OCI-LY1 (cell line): ENCODE results near the gene DCT.

Source experiments
- H2AFZ ChIP-seq: fragments of 200-600 bp; sonication (generic), shearing (Covaris generic); 2 replicates; pipeline ENCODE4 v1.6.0; 2014; ENCODE audit warnings: antibody characterized with exemption, mild to moderate bottlenecking, low read length
- H3F3A ChIP-seq: fragments of 200-600 bp; sonication (generic), shearing (Covaris generic); 2 replicates; pipeline ENCODE4 v1.6.0; 2014; ENCODE audit warnings: mild to moderate bottlenecking, antibody characterized with exemption, low read length, moderate library complexity; ENCODE audit not compliant: insufficient read depth
- H3K27ac ChIP-seq: fragments of 200-600 bp; sonication (generic); 2 replicates; pipeline ENCODE4 v1.5.1; 2014; ENCODE audit warnings: low read length, mixed run types, mild to moderate bottlenecking, low read depth; ENCODE audit not compliant: poor library complexity, severe bottlenecking
- H3K27me3 ChIP-seq: fragments of 200-600 bp; sonication (generic); 2 replicates; pipeline ENCODE4 v1.6.0; 2014; ENCODE audit warnings: antibody characterized with exemption, mild to moderate bottlenecking, low read length, moderate library complexity; ENCODE audit not compliant: insufficient read depth
- H3K36me3 ChIP-seq: fragments of 200-600 bp; sonication (generic); 2 replicates; pipeline ENCODE4 v1.6.1; 2014; ENCODE audit warnings: mild to moderate bottlenecking, antibody characterized with exemption, low read length, moderate library complexity, mixed read lengths; ENCODE audit not compliant: insufficient read depth
- H3K4me1 ChIP-seq: fragments of 200-600 bp; sonication (generic); 2 replicates; pipeline ENCODE4 v1.5.1; 2014; ENCODE audit warnings: mild to moderate bottlenecking, low read length, moderate library complexity; ENCODE audit not compliant: insufficient read depth, severe bottlenecking
- H3K4me2 ChIP-seq: fragments of 200-600 bp; sonication (generic), shearing (Covaris generic); 2 replicates; pipeline ENCODE4 v1.6.1; 2014; ENCODE audit warnings: low read length
- H3K4me3 ChIP-seq: fragments of 200-600 bp; sonication (generic); 2 replicates; pipeline ENCODE4 v1.5.1; 2014; ENCODE audit warnings: low read length, low read depth, mild to moderate bottlenecking, mixed read lengths; ENCODE audit not compliant: poor library complexity, severe bottlenecking
- H3K79me2 ChIP-seq: fragments of 200-600 bp; shearing (Covaris generic); 2 replicates; pipeline ENCODE4 v1.6.1; 2016; ENCODE audit warnings: mixed run types, low read length, mixed read lengths; ENCODE audit not compliant: insufficient read depth
- H3K9ac ChIP-seq: fragments of 200-600 bp; sonication (generic), shearing (Covaris generic); 2 replicates; pipeline ENCODE4 v1.6.1; 2014; ENCODE audit warnings: mild to moderate bottlenecking, low read length, mixed read lengths
- H3K9me2 ChIP-seq: fragments of 200-600 bp; sonication (generic), shearing (Covaris generic); 2 replicates; pipeline ENCODE4 v1.6.1; 2014; ENCODE audit warnings: low read depth, mild to moderate bottlenecking, low read length, mixed read lengths
- H3K9me3 ChIP-seq: fragments of 200-600 bp; shearing (Covaris generic); 2 replicates; pipeline ENCODE4 v1.6.1; 2014; ENCODE audit warnings: low read length, mixed read lengths
- H4K20me1 ChIP-seq: fragments of 200-600 bp; sonication (generic), shearing (Covaris generic); 2 replicates; pipeline ENCODE4 v1.6.0; 2016; ENCODE audit warnings: mild to moderate bottlenecking, low read length; ENCODE audit not compliant: insufficient read depth
- EZH2 ChIP-seq: fragments of 200-600 bp; sonication (generic), shearing (Covaris generic); IDR thresholded peaks from 2 replicates; pipeline ENCODE4 v1.8.0; 2017; ENCODE audit warnings: borderline replicate concordance, mixed run types, mild to moderate bottlenecking, antibody characterized with exemption, low read length, moderate library complexity, mixed read lengths
- TF ChIP-seq, protein P1 (sequence below): fragments of 200-600 bp; sonication (generic), shearing (Covaris generic); IDR thresholded peaks from 2 replicates; pipeline ENCODE4 v1.5.1; 2017; ENCODE audit warnings: mild to moderate bottlenecking, antibody characterized with exemption, low read length, moderate library complexity, mixed read lengths

DCT gene

GRCh38 chr13:94487043-94487442 is 7.6 kb upstream of the DCT start:
- no peaks in the 10 kb centered on the region for H3K27me3 ChIP-seq
- H2AFZ ChIP-seq: no peak overlapping the region
- no peaks in the 10 kb centered on the region for H3F3A ChIP-seq
- H3K4me1 ChIP-seq: no peaks in the 10 kb centered on the region
- H3K9me3 ChIP-seq: no peaks in the 10 kb centered on the region
- no peak overlapping the region for H3K9ac ChIP-seq
- TF ChIP-seq, protein P1, sequence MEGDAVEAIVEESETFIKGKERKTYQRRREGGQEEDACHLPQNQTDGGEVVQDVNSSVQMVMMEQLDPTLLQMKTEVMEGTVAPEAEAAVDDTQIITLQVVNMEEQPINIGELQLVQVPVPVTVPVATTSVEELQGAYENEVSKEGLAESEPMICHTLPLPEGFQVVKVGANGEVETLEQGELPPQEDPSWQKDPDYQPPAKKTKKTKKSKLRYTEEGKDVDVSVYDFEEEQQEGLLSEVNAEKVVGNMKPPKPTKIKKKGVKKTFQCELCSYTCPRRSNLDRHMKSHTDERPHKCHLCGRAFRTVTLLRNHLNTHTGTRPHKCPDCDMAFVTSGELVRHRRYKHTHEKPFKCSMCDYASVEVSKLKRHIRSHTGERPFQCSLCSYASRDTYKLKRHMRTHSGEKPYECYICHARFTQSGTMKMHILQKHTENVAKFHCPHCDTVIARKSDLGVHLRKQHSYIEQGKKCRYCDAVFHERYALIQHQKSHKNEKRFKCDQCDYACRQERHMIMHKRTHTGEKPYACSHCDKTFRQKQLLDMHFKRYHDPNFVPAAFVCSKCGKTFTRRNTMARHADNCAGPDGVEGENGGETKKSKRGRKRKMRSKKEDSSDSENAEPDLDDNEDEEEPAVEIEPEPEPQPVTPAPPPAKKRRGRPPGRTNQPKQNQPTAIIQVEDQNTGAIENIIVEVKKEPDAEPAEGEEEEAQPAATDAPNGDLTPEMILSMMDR: no peak
- TF ChIP-seq EZH2: no peak
- no peak overlapping the region for H3K4me3 ChIP-seq
- no peak overlapping the region for H3K4me2 ChIP-seq
- H3K79me2 ChIP-seq: no peaks in the 10 kb centered on the region
- no peak overlapping the region for H3K27ac ChIP-seq
- no peaks in the 10 kb centered on the region for H4K20me1 ChIP-seq
- no peaks in the 10 kb centered on the region for H3K36me3 ChIP-seq
- no peaks in the 10 kb centered on the region for H3K9me2 ChIP-seq

GRCh38 chr13:94483970-94484369 is 4.5 kb upstream of the DCT start:
- Histone ChIP-seq H3K36me3 (no peaks in the 10 kb centered on the region), H3K4me2 (no peak overlapping the region), H3K9me2 (no peaks in the 10 kb centered on the region), H3K27ac (no peak overlapping the region), H4K20me1 (no peaks in the 10 kb centered on the region), H3K27me3 (0 out of 2 replicates have a peak, but pooled peaks cover 10% of the 10 kb centered on the region), H3K9ac (no peak overlapping the region), H3K4me3 (no peak overlapping the region), H2AFZ (no peak overlapping the region), H3K79me2 (no peaks in the 10 kb centered on the region), H3K9me3 (no peaks in the 10 kb centered on the region), H3F3A (no peaks in the 10 kb centered on the region), H3K4me1 (no peaks in the 10 kb centered on the region)
- TF ChIP-seq EZH2: no peak
- TF ChIP-seq, protein P1: no peak

GRCh38 chr13:94481941-94482340 is 2.5 kb upstream of the DCT start:
- 0 out of 2 replicates have a peak, but pooled peaks cover 10% of the 10 kb centered on the region for H3K27me3 ChIP-seq

More at GRCh38 chr13:94481941-94482340, 2.5 kb upstream of the DCT start:
- Histone ChIP-seq H2AFZ (no peak overlapping the region), H3K4me3 (no peak overlapping the region), H3K27ac (no peak overlapping the region), H3K4me2 (no peak overlapping the region), H3F3A (no peaks in the 10 kb centered on the region), H3K9me3 (no peaks in the 10 kb centered on the region), H3K9me2 (no peaks in the 10 kb centered on the region), H3K36me3 (no peaks in the 10 kb centered on the region), H3K79me2 (no peaks in the 10 kb centered on the region), H3K9ac (no peak overlapping the region), H3K4me1 (no peaks in the 10 kb centered on the region), H4K20me1 (no peaks in the 10 kb centered on the region)
- TF ChIP-seq, protein P1: no peak
- no peak for TF ChIP-seq EZH2
